H1 (cell line): ENCODE measurements around the gene CLBA1. TPM values are rescaled to one million over a fixed set of nuclear protein-coding genes. Genes with fewer than 3 reads are reported as not detected.

Source experiments
- BACH1 ChIP-seq: IDR thresholded peaks from 2 replicates; pipeline ENCODE4 v1.6.1; 2012; ENCODE audit warnings: low read length, improper control_type of control experiment
- GABPA ChIP-seq: IDR thresholded peaks from 2 replicates; pipeline ENCODE4 v1.6.1; 2011; ENCODE audit warnings: mild to moderate bottlenecking, low read length, moderate library complexity, borderline replicate concordance; ENCODE audit not compliant: insufficient read depth
- SP2 ChIP-seq: IDR thresholded peaks from 2 replicates; pipeline ENCODE4 v1.6.1; 2012; ENCODE audit warnings: mild to moderate bottlenecking, low read length, inconsistent platforms
- polyA plus RNA-seq, 7 experiments: library from polyadenylated mRNA; depleted of rRNA in 3 of 7; stranded (reverse) in 5 of 7; unstranded in 2 of 7; fragments of >200 nt in 5 of 7; fragments of 200-250 nt in 2 of 7; gene quantifications; 1 replicate in 5 of 7; 2 replicates in 1 of 7; 4 replicates in 1 of 7; pipeline versions ENCODE4 v1.2.1 to v1.2.3, GENCODE V29; 2011 to 2013; ENCODE audit warnings: missing spikeins in 2 of 7, mixed read lengths in 2 of 7
- total RNA-seq: library from RNA; stranded (reverse); fragmentation: NEBNext Ultra II Directional; extraction: Animal tissue kit (Norgen Biotek cat#: 25700); gene quantifications from 2 replicates; pipeline ENCODE4 v1.2.1, GENCODE V29; 2021

CLBA1 gene
- total and polyA plus RNA-seq, 2 of the 8 experiments (the other 6 are each of a cell fraction or from before 2014, with no cell fraction given) = 1.6 to 2.4 TPM

GRCh38 chr14:104938436-104938835, 47.2 kb upstream of the CLBA1 start (continued):
- TF ChIP-seq GABPA = no peak
- no peak for TF ChIP-seq BACH1
- TF ChIP-seq SP2 = no peak
